Keratinocyte (primary cell): ENCODE measurements around the gene POLR2C.

Experiments used
- CTCF ChIP-seq, 3 experiments: IDR thresholded peaks in 1 of 3; conservative IDR thresholded peaks in 1 of 3; optimal IDR thresholded peaks in 1 of 3; 2 replicates in 2 of 3; 3 replicates in 1 of 3; pipeline versions ENCODE3 to v1.5.1; 2011; ENCODE audit warnings: low read length in 3 of 3, mild to moderate bottlenecking in 3 of 3, moderate library complexity in 2 of 3, control low read depth in 1 of 3, inconsistent platforms in 1 of 3; ENCODE audit not compliant: insufficient read depth in 2 of 3; ENCODE audit errors: extremely low read depth in 1 of 3
- EZH2 ChIP-seq: IDR thresholded peaks from one replicate; pipeline ENCODE4 v1.6.1; 2012; ENCODE audit warnings: inconsistent platforms, mild to moderate bottlenecking, low read length, moderate library complexity

DNA sequence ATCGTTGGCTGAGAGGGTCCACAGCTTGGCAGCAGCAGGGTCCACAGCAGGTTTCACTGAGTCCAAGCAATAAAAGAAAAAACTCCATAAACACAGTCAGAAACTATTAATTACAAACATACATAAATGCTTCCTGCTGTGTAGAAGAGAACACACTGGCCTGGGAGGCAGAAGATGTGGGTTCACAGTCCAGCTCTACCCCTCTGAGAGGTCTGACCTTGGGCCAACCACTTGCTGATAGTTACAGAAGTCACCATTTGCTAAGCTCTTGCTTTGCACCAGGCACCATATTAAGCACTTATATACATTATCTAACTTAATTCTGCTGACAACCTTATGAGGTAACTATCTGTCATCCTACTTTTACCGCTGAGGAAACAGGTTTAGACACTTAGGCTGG, 30.0 kb upstream of the POLR2C start:
- TF ChIP-seq CTCF (optimal IDR thresholded peaks at IDR 0.05 in 1 of 3, IDR thresholded peaks at IDR 0.05 in 1 of 3, conservative IDR thresholded peaks at IDR 0.05 in 1 of 3; ENCODE audit: extremely low read depth in 1 of 3, insufficient read depth in 2 of 3, low read length in 3 of 3) (no peak), EZH2 (no peak)
